Glutamatergic neuron (in vitro differentiated cells): ENCODE results near the gene EYA4. TPM values are rescaled to one million over a fixed set of nuclear protein-coding genes. Genes with fewer than 3 reads are reported as not detected.

Experiments
- DNase-seq: peaks from one replicate; pipeline ENCODE4 v3.0.0; 2022
- H3K27ac Mint-ChIP-seq: one replicate; pipeline ENCODE4 v1.8.0; 2020; ENCODE audit warnings: mild to moderate bottlenecking, mixed read lengths, inconsistent platforms; ENCODE audit not compliant: unreplicated experiment
- H3K27me3 Mint-ChIP-seq: one replicate; pipeline ENCODE4 v1.8.0; 2020; ENCODE audit warnings: mild to moderate bottlenecking, moderate library complexity, mixed read lengths, inconsistent platforms; ENCODE audit not compliant: unreplicated experiment
- H3K36me3 Mint-ChIP-seq: one replicate; pipeline ENCODE4 v1.8.0; 2020; ENCODE audit warnings: mild to moderate bottlenecking, mixed read lengths, inconsistent platforms; ENCODE audit not compliant: unreplicated experiment
- H3K4me1 Mint-ChIP-seq: one replicate; pipeline ENCODE4 v1.8.0; 2020; ENCODE audit warnings: mild to moderate bottlenecking, low read depth, mixed read lengths, inconsistent platforms; ENCODE audit not compliant: unreplicated experiment
- H3K4me3 Mint-ChIP-seq: one replicate; pipeline ENCODE4 v1.8.0; 2020; ENCODE audit warnings: mild to moderate bottlenecking, mixed read lengths, inconsistent platforms; ENCODE audit not compliant: unreplicated experiment
- H3K9me3 Mint-ChIP-seq: one replicate; pipeline ENCODE4 v1.8.0; 2020; ENCODE audit warnings: mild to moderate bottlenecking, moderate library complexity, mixed read lengths, inconsistent platforms; ENCODE audit not compliant: unreplicated experiment
- total RNA-seq: library from RNA; stranded (reverse); fragmentation: NEBNext Ultra II Directional; extraction: Animal tissue kit (Norgen Biotek cat#: 25700); gene quantifications from one replicate; pipeline ENCODE4 v1.2.1, GENCODE V29; 2021; ENCODE audit not compliant: unreplicated experiment
- TF ChIP-seq, protein P1 (sequence below): fragments of 200-600 bp; sonication (generic); IDR thresholded peaks from one replicate; pipeline ENCODE4 v1.5.0; 2021; ENCODE audit not compliant: partially characterized antibody, unreplicated experiment

Gene EYA4
- total RNA-seq, 1 donor from 2014 or later, result not detected

DNA sequence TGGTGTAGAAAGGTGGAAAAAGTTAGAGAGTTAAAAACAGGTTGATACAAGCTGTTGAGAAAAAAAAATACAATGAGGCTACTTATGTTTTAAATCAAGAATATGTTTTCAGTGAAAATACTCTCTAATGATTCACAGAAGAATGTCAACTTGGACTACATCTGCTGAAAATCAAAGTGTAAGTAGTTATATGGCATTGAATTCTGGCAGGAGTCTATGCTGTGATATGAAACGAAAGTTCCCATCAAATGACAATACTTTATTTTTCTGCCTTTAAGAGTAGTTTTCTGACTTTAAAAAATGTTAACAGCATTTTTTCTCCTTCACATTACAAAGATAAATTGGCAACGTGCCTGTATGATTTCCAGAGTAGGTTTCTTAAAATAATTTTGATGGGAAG, 158.3 kb downstream of the EYA4 start:
- TF ChIP-seq, protein P1, sequence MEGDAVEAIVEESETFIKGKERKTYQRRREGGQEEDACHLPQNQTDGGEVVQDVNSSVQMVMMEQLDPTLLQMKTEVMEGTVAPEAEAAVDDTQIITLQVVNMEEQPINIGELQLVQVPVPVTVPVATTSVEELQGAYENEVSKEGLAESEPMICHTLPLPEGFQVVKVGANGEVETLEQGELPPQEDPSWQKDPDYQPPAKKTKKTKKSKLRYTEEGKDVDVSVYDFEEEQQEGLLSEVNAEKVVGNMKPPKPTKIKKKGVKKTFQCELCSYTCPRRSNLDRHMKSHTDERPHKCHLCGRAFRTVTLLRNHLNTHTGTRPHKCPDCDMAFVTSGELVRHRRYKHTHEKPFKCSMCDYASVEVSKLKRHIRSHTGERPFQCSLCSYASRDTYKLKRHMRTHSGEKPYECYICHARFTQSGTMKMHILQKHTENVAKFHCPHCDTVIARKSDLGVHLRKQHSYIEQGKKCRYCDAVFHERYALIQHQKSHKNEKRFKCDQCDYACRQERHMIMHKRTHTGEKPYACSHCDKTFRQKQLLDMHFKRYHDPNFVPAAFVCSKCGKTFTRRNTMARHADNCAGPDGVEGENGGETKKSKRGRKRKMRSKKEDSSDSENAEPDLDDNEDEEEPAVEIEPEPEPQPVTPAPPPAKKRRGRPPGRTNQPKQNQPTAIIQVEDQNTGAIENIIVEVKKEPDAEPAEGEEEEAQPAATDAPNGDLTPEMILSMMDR, result no peak
- Mint-ChIP-seq H3K4me3 (no peak overlapping the region), H3K36me3 (no peaks in the 10 kb centered on the region), H3K4me1 (peaks cover 14% of the 10 kb centered on the region), H3K9me3 (no peaks in the 10 kb centered on the region), H3K27me3 (peaks cover 1% of the 10 kb centered on the region), H3K27ac (no peak overlapping the region)
- DNase-seq, result no peak

DNA sequence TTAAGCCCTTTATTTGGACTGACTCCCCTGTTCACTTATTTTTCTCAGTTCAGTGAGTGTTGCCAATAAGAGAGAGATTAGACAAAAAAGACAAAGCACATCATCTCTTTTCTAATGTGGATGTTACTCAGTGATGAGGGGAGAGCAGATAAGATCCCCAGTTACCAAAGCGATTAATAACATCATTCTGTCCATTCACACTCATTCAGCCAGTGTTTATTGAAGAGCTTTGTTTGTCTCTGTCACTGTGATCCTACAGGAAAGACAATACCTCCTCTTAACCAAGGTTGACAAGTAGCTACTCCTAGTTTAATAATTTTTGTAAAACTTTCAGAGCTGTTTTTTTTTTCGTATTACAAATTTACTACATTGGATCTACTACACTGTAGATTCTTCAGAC, 163.0 kb downstream of the EYA4 start:
- H3K9me3 Mint-ChIP-seq, result no peaks in the 10 kb centered on the region
- no peak overlapping the region for H3K4me3 Mint-ChIP-seq
- peaks cover 1% of the 10 kb centered on the region for H3K27me3 Mint-ChIP-seq
- TF ChIP-seq, protein P1, result no peak
- no peak overlapping the region for H3K27ac Mint-ChIP-seq
- no peaks in the 10 kb centered on the region for H3K36me3 Mint-ChIP-seq
- no peak for DNase-seq
- H3K4me1 Mint-ChIP-seq, result peaks cover 2% of the 10 kb centered on the region

DNA sequence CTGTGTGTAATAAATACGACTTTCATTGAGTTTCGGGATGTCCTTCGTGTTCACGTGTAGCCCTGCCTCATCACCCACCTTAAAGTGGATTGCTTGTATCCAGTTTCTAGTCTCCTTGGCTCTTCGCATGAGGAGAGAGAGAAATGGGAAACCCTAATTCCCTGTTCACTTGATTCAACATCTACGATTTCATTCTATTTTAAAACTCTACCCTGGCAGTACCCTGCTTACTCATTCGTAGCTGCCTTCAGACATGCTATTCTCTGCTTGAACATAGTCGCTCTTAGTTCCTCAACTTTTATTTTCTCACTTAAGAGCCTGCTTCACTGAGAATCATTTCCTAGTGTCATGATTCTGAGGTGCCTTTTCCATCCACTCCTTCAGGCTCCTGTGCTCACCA, 163.6 kb downstream of the EYA4 start:
- H3K36me3 Mint-ChIP-seq, result no peaks in the 10 kb centered on the region
- H3K27me3 Mint-ChIP-seq, result peaks cover 1% of the 10 kb centered on the region
- no peak overlapping the region for H3K4me3 Mint-ChIP-seq
- H3K4me1 Mint-ChIP-seq, result peaks cover 2% of the 10 kb centered on the region
- H3K27ac Mint-ChIP-seq, result no peak overlapping the region
- DNase-seq, result no peak
- no peaks in the 10 kb centered on the region for H3K9me3 Mint-ChIP-seq
- TF ChIP-seq, protein P1, result no peak

DNA sequence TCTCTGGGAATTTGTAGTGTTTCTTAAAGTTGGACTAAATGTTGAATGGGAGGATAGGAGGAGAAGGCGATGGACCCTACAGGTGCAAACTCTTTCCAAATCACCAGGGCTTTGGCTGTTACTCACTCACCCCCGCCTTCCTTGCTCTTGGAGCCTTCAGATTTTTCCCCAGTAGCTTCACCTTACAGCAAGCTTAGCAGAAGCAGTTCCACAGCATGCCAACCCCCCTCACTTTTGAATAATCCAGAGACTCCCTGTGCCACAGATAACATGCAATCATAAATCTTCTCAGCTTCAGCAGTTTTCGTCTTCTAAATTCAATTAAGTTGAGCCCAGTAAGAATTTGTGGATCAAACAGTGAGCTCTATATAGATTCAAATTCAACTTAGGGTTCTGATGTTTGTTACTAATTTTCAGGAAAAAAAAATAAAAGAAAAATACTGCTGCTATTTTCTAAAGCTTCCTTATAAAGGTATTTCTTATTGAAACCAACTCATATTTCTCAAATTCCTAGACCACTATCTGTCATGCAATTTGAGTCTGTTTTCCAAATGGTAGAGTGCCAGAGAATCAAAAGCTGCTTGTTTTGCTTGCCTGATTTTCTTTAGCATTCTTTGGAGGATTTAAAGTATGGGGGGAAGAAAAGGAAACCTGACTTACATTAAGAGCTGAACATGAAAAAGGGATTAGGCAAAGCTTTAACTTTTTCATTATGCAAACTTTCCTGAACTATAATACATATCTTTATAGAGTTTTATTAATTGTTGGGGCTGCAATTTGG, 166.4 kb downstream of the EYA4 start:
- Mint-ChIP-seq H3K27me3 (no peaks in the 10 kb centered on the region), H3K36me3 (no peaks in the 10 kb centered on the region), H3K9me3 (no peaks in the 10 kb centered on the region), H3K4me3 (no peak overlapping the region), H3K27ac (no peak overlapping the region), H3K4me1 (peaks cover 1% of the 10 kb centered on the region)
- no peak for DNase-seq
- TF ChIP-seq, protein P1, result no peak

DNA sequence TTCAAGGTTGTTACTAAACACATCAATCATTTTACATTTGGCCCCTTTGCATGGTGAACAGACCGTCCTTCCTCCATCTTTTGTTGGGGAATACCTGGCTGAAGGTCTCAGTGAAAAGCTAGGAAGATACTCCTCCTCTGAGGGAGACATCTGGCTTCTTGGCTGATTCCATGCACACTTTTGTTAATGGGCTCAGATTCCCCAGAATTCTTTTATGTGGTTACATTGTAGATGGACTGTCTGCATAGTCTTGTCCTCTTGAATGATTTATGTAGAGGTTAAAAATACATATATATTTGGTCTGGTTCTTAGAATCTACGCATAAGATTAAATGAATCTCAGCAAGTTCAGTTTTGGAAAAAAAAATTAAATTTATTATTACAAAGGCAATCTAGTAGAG, 167.0 kb downstream of the EYA4 start:
- Mint-ChIP-seq H3K27ac (no peak overlapping the region), H3K36me3 (no peaks in the 10 kb centered on the region), H3K27me3 (no peaks in the 10 kb centered on the region), H3K4me1 (no peaks in the 10 kb centered on the region), H3K9me3 (no peaks in the 10 kb centered on the region), H3K4me3 (no peak overlapping the region)
- TF ChIP-seq, protein P1, result no peak
- DNase-seq, result no peak
